ENCODE results near the gene NRXN3. TPM values are rescaled to one million over a fixed set of nuclear protein-coding genes. Genes with fewer than 3 reads are reported as not detected.

Gene NRXN3
- total RNA-seq, 1 experiment from 2014 or later: not detected

DNA sequence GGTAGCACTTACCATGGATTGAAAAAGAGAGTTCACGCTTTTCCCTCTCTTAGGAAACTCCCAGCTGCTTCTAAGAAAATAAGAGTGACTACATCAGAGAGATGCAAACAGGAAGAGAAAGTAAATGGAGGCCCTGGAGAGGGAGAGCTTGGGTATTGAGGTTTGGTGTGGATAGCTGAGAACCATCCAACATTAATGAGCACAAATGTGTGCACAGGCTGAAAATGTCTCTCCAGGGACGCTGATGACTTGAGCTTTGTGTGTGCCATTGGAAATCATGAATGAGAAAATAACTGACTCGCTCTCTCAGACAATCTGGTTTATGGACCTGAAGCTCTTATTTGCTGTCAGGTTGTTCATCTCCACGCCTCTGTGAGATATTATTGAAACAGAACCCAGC, 318.8 kb downstream of the NRXN3 start:
- no peak for DNase-seq
- Histone ChIP-seq H3K9me2 (ENCODE audit: insufficient read depth) (no peaks in the 10 kb centered on the region), H3K36me3 (ENCODE audit: low read depth) (no peaks in the 10 kb centered on the region), H3K9me3 (ENCODE audit: insufficient read depth, low read depth) (no peaks in the 10 kb centered on the region), H3K27me3 (ENCODE audit: insufficient read depth, low read depth) (0 out of 2 replicates have a peak, but pooled peaks cover 11% of the 10 kb centered on the region), H2AFZ (no peak overlapping the region), H3K27ac (no peak overlapping the region), H3K4me3 (no peak overlapping the region), H3K79me2 (ENCODE audit: low read depth) (no peaks in the 10 kb centered on the region), H4K20me1 (ENCODE audit: insufficient read depth) (no peaks in the 10 kb centered on the region), H3K4me2 (no peak overlapping the region), H3K4me1 (replicated peaks; ENCODE audit: insufficient read depth) (no peaks in the 10 kb centered on the region), H3F3A (ENCODE audit: insufficient read depth, low read depth) (no peaks in the 10 kb centered on the region)
- CTCF ChIA-PET: no interaction called here
- POLR2A ChIA-PET (ENCODE audit: unreplicated experiment): no interaction called here
- TF ChIP-seq, protein P1, sequence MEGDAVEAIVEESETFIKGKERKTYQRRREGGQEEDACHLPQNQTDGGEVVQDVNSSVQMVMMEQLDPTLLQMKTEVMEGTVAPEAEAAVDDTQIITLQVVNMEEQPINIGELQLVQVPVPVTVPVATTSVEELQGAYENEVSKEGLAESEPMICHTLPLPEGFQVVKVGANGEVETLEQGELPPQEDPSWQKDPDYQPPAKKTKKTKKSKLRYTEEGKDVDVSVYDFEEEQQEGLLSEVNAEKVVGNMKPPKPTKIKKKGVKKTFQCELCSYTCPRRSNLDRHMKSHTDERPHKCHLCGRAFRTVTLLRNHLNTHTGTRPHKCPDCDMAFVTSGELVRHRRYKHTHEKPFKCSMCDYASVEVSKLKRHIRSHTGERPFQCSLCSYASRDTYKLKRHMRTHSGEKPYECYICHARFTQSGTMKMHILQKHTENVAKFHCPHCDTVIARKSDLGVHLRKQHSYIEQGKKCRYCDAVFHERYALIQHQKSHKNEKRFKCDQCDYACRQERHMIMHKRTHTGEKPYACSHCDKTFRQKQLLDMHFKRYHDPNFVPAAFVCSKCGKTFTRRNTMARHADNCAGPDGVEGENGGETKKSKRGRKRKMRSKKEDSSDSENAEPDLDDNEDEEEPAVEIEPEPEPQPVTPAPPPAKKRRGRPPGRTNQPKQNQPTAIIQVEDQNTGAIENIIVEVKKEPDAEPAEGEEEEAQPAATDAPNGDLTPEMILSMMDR (conservative IDR thresholded peaks at IDR 0.05): no peak
- no peak for TF ChIP-seq EZH2 (IDR thresholded peaks at IDR 0.05; ENCODE audit: low read depth)
- BruUV-seq (replicated peaks): no TSS peak
- intact Hi-C loops (cut with micrococcal nuclease; ENCODE audit: unreplicated experiment): no loop called here

DNA sequence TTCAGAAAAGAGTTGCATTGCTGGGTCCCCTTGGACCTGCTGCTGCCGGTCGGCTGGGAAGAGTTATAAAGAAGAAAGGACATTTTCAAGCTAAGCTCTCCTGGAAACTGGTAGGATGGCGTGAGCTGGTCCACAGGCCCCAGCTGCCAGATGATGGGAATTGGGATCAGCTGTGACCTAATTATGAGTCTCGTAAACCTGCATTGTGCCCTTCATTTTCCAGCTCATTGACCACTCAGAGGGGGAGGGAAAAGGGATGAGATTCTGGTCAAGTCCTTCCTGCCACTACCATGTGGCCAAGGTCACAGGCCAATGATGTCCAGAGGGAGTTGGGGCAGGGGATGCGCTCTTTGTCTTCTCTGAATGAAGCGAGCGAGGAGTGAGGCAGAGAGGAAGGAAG, 320.9 kb downstream of the NRXN3 start:
- TF ChIP-seq, protein P1 (conservative IDR thresholded peaks at IDR 0.05): no peak
- TF ChIP-seq EZH2 (IDR thresholded peaks at IDR 0.05; ENCODE audit: low read depth): no peak
- Histone ChIP-seq H3K9me2 (ENCODE audit: insufficient read depth) (no peaks in the 10 kb centered on the region), H3K79me2 (ENCODE audit: low read depth) (no peaks in the 10 kb centered on the region), H3F3A (ENCODE audit: insufficient read depth, low read depth) (no peaks in the 10 kb centered on the region), H3K9me3 (ENCODE audit: insufficient read depth, low read depth) (no peaks in the 10 kb centered on the region), H3K4me1 (replicated peaks; ENCODE audit: insufficient read depth) (no peaks in the 10 kb centered on the region), H3K4me3 (no peak overlapping the region), H2AFZ (no peak overlapping the region), H3K27me3 (ENCODE audit: insufficient read depth, low read depth) (0 out of 2 replicates have a peak, but pooled peaks cover 11% of the 10 kb centered on the region), H3K27ac (no peak overlapping the region), H3K36me3 (ENCODE audit: low read depth) (no peaks in the 10 kb centered on the region), H4K20me1 (ENCODE audit: insufficient read depth) (no peaks in the 10 kb centered on the region), H3K4me2 (no peak overlapping the region)
- intact Hi-C loops (cut with micrococcal nuclease; ENCODE audit: unreplicated experiment): no loop called here
- BruUV-seq (replicated peaks): no TSS peak
- ChIA-PET CTCF (no interaction called here), POLR2A (ENCODE audit: unreplicated experiment) (no interaction called here)
- DNase-seq: no peak

DNA sequence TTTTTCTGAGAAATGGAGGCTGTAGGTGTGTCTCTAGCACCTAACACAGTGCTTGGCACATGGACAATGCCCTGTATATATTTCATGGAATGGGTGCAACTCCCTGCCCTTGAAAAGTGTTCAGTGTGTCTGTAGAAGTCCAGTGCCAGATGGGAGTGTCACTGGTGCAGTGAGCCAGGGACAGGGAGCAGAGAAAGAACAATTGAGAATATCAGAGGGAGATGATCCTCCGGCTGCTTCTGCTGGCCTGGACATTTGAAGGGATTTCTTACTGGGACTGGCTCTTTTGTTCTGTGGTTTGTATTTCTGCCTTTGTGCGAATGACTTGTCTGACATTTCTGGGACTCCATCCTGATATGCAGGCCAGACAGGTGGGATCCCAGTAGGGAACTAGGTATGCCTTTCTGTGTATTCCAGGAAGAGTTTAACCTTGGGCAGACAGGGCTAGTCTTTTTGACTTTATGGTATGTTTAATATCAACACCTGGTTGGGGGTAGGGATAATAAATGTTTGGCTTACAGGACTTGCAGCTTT, 328.0 kb downstream of the NRXN3 start:
- intact Hi-C loops (cut with micrococcal nuclease; ENCODE audit: unreplicated experiment): no loop called here
- Histone ChIP-seq H2AFZ (no peak overlapping the region), H3K4me2 (no peak overlapping the region), H3K4me3 (no peak overlapping the region), H3K27me3 (ENCODE audit: insufficient read depth, low read depth) (no peaks in the 10 kb centered on the region), H3K9me3 (ENCODE audit: insufficient read depth, low read depth) (no peaks in the 10 kb centered on the region), H3K36me3 (ENCODE audit: low read depth) (no peaks in the 10 kb centered on the region), H3K79me2 (ENCODE audit: low read depth) (no peaks in the 10 kb centered on the region), H3F3A (ENCODE audit: insufficient read depth, low read depth) (no peaks in the 10 kb centered on the region), H4K20me1 (ENCODE audit: insufficient read depth) (no peaks in the 10 kb centered on the region), H3K4me1 (replicated peaks; ENCODE audit: insufficient read depth) (no peaks in the 10 kb centered on the region), H3K27ac (no peak overlapping the region), H3K9me2 (ENCODE audit: insufficient read depth) (no peaks in the 10 kb centered on the region)
- POLR2A ChIA-PET (ENCODE audit: unreplicated experiment): no interaction called here
- no peak for TF ChIP-seq EZH2 (IDR thresholded peaks at IDR 0.05; ENCODE audit: low read depth)
- TF ChIP-seq, protein P1 (conservative IDR thresholded peaks at IDR 0.05): no peak
- DNase-seq: no peak
- CTCF ChIA-PET: no interaction called here
- BruUV-seq (replicated peaks): no TSS peak

Data from PC-9 (cell line).